C4-2B (cell line): ENCODE results near the gene GM2A.

Experiments used
- ZFX ChIP-seq: fragments of 450-650 bp; IDR thresholded peaks from 2 replicates; pipeline ENCODE4 v1.6.1; 2017
- TF ChIP-seq, protein P1 (sequence below): fragments of 450-650 bp; conservative IDR thresholded peaks from 2 replicates; pipeline ENCODE4 v1.5.1; 2017; ENCODE audit warnings: mild to moderate bottlenecking

DNA sequence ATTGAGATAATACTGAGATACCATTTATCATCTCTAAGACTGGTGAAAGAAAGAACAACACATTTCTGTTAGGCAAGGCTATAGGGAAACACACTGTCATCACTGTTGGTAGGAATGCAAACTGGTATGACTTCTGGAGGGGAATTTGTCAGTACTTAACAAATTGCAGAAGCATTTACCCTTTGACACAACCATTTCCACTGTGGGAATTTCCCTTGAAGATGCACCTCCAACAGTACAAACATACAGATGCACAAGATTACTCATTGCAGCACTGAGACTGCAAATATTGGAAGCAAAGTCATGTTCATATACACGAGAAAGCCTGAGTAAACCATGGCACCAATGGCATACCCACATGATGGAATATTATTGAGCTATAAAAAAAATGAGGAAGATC lies 17.6 kb downstream of the GM2A start:
- TF ChIP-seq, protein P1, sequence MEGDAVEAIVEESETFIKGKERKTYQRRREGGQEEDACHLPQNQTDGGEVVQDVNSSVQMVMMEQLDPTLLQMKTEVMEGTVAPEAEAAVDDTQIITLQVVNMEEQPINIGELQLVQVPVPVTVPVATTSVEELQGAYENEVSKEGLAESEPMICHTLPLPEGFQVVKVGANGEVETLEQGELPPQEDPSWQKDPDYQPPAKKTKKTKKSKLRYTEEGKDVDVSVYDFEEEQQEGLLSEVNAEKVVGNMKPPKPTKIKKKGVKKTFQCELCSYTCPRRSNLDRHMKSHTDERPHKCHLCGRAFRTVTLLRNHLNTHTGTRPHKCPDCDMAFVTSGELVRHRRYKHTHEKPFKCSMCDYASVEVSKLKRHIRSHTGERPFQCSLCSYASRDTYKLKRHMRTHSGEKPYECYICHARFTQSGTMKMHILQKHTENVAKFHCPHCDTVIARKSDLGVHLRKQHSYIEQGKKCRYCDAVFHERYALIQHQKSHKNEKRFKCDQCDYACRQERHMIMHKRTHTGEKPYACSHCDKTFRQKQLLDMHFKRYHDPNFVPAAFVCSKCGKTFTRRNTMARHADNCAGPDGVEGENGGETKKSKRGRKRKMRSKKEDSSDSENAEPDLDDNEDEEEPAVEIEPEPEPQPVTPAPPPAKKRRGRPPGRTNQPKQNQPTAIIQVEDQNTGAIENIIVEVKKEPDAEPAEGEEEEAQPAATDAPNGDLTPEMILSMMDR: no peak
- TF ChIP-seq ZFX: no peak
